Upper lobe of left lung (tissue), 6 donors: ENCODE data around the gene SLC16A8. TPM values are rescaled to one million over a fixed set of nuclear protein-coding genes. Genes with fewer than 3 reads are reported as not detected.

Source experiments
- ATAC-seq, 2 donors: fragments of 200-7000 bp; cut with Tn5 transposase; one replicate each; pipeline ENCODE4 v1.9.1; 2022; ENCODE audit warnings: mild to moderate bottlenecking in 2 of 2, moderate library complexity in 2 of 2; ENCODE audit not compliant: low FRiP score in 2 of 2
- DNase-seq, 2 donors: peaks; one replicate each; pipeline ENCODE4 v3.0.0-alpha.2; 2019 to 2020
- H3K27ac ChIP-seq, 4 donors: fragments of 200-600 bp; sonication (generic); one replicate each; pipeline ENCODE4 v1.5.1; 2016 to 2019
- H3K27me3 ChIP-seq, 4 donors: fragments of 200-600 bp; sonication (generic); one replicate each; pipeline ENCODE4 v1.5.1; 2017 to 2019
- H3K36me3 ChIP-seq, 4 donors: fragments of 200-600 bp; sonication (generic); one replicate each; pipeline ENCODE4 v1.5.1; 2016 to 2019
- H3K4me1 ChIP-seq, 4 donors: fragments of 200-600 bp; sonication (generic); one replicate each; pipeline ENCODE4 v1.5.1; 2018 to 2019
- H3K4me3 ChIP-seq, 4 donors: fragments of 200-600 bp; sonication (generic); one replicate each; pipeline ENCODE4 v1.5.1; 2017 to 2019; ENCODE audit warnings: mild to moderate bottlenecking in 2 of 4, moderate library complexity in 1 of 4
- H3K9me3 ChIP-seq, 4 donors: fragments of 200-600 bp; sonication (generic); one replicate each; pipeline ENCODE4 v1.5.1; 2018 to 2019
- CTCF ChIP-seq, 6 experiments: fragments of 450-650 bp in 4 of 6; fragments of 200-600 bp in 2 of 6; sonication (generic) in 2 of 6; IDR thresholded peaks; one replicate each; pipeline ENCODE4 v1.5.1; 2016 to 2019; ENCODE audit warnings: antibody characterized with exemption in 6 of 6
- EP300 ChIP-seq, 4 donors: sonication (generic); formaldehyde crosslinking; IDR thresholded peaks; one replicate each; pipeline ENCODE4 v1.5.1; 2017; ENCODE audit warnings: antibody characterized with exemption in 4 of 4, control low read depth in 2 of 4
- POLR2A ChIP-seq, 4 donors: fragments of 450-650 bp; IDR thresholded peaks; one replicate each; pipeline ENCODE4 v1.5.1; 2016 to 2017; ENCODE audit warnings: antibody characterized with exemption in 4 of 4, mild to moderate bottlenecking in 2 of 4
- POLR2AphosphoS5 ChIP-seq, 2 donors: sonication (generic); formaldehyde crosslinking; IDR thresholded peaks; one replicate each; pipeline ENCODE4 v1.5.1; 2017; ENCODE audit warnings: antibody characterized with exemption in 2 of 2
- WGBS, 2 donors: methylation state at CpG; one replicate each; pipeline ENCODE4 v1.1.5; 2017 to 2018; 5-methylcytosine and 5-hydroxymethylcytosine counted together
- total RNA-seq, 6 donors: library from RNA; depleted of rRNA in 4 of 6; stranded (reverse); fragments of >200 nt in 4 of 6; gene quantifications; one replicate each; pipeline versions ENCODE4 v1.1.0 to v1.2.1, GENCODE V29; 2016 to 2021
- donor health status: DM: no; HTN: no; CAD: no; lungs with moderate emphysema.
- donor health status: DM: no; HTN: yes; CAD: no; lungs with severe emphysema.

SLC16A8 gene
- total RNA-seq, 6 donors from 2014 or later: 0.26 to 6.3 (median 0.73) TPM; not detected in 2

GRCh38 chr22:38032681-38033521, 51.1 kb downstream of the SLC16A8 start:
- Histone ChIP-seq H3K4me1 (peaks cover 20 to 26% (median 22%) of the 10 kb centered on the region in 4 donors), H3K27me3 (no peaks in the 10 kb centered on the region), H3K9me3 (no peaks in the 10 kb centered on the region), H3K27ac (peak overlapping the region in 3 of 4 donors; percentile 77 to 82 (median 79)), H3K4me3 (no peak overlapping the region), H3K36me3 (no peaks in the 10 kb centered on the region)
- ATAC-seq: no peak
- WGBS, 2 donors: 82 to 84% methylated on average over 13 to 18 of the region's 19 CpGs
- no peak for DNase-seq
- TF ChIP-seq CTCF (IDR thresholded peaks at IDR 0.05) (no peak), EP300 (IDR thresholded peaks at IDR 0.05) (no peak), POLR2AphosphoS5 (IDR thresholded peaks at IDR 0.05) (no peak), POLR2A (IDR thresholded peaks at IDR 0.05) (no peak)

- no peak overlapping the region for H3K4me3 ChIP-seq
- WGBS, 2 donors: 91 to 92% methylated on average over 12 of the region's 12 CpGs
- ATAC-seq: no peak
- no peaks in the 10 kb centered on the region for H3K36me3 ChIP-seq
- H3K4me1 ChIP-seq: peaks cover 20 to 26% (median 22%) of the 10 kb centered on the region in 4 donors
- DNase-seq: peak in 1 of 2 donors; percentile 63
- no peaks in the 10 kb centered on the region for H3K9me3 ChIP-seq
- H3K27ac ChIP-seq: no peak overlapping the region
- H3K27me3 ChIP-seq: no peaks in the 10 kb centered on the region
- no peak for TF ChIP-seq POLR2A (IDR thresholded peaks at IDR 0.05)
- TF ChIP-seq EP300 (IDR thresholded peaks at IDR 0.05): no peak
- TF ChIP-seq POLR2AphosphoS5 (IDR thresholded peaks at IDR 0.05): no peak
- no peak for TF ChIP-seq CTCF (IDR thresholded peaks at IDR 0.05)
Observed at GRCh38 chr22:38031491-38031890, 52.5 kb downstream of the SLC16A8 start.

GRCh38 chr22:38030311-38031133, 53.5 kb downstream of the SLC16A8 start:
- WGBS, 2 donors: 76 to 81% methylated on average over 13 to 15 of the region's 16 CpGs

DNA sequence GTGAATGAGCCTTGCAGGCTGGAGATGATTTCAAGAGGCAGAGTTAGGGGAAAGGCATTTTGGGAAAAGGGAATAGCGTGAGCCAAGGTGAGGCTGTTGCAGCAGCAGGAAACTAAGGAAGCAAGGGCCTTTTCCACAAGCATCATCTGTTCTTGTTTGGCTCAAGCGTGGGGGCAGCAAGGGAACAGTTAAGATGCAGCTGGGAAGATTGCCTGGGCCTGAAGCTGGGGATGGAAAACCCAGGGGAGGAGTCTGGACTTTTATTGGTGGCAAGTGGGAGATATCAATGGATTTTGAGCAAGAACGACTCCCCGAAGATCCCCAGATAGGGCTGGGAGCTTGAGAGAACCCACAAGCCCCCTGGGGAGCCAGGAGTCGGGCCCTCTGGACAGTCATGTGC, 54.1 kb downstream of the SLC16A8 start:
- peaks cover 20 to 26% (median 21%) of the 10 kb centered on the region in 4 donors for H3K4me1 ChIP-seq
- TF ChIP-seq EP300 (IDR thresholded peaks at IDR 0.05) (no peak), CTCF (IDR thresholded peaks at IDR 0.05) (no peak), POLR2AphosphoS5 (IDR thresholded peaks at IDR 0.05) (no peak), POLR2A (IDR thresholded peaks at IDR 0.05) (no peak)
- no peak overlapping the region for H3K27ac ChIP-seq
- DNase-seq (no peak), ATAC-seq (no peak)
- no peaks in the 10 kb centered on the region for H3K27me3 ChIP-seq
- no peaks in the 10 kb centered on the region for H3K36me3 ChIP-seq
- WGBS, 2 donors: 85 to 90% methylated on average over 5 of the region's 5 CpGs
- no peak overlapping the region for H3K4me3 ChIP-seq
- no peaks in the 10 kb centered on the region for H3K9me3 ChIP-seq

More at GRCh38 chr22:38030311-38031133, 53.5 kb downstream of the SLC16A8 start:
- no peak overlapping the region for H3K27ac ChIP-seq
- TF ChIP-seq POLR2A (IDR thresholded peaks at IDR 0.05) (no peak), EP300 (IDR thresholded peaks at IDR 0.05) (no peak), POLR2AphosphoS5 (IDR thresholded peaks at IDR 0.05) (no peak), CTCF (IDR thresholded peaks at IDR 0.05) (no peak)
- no peak overlapping the region for H3K4me3 ChIP-seq
- H3K27me3 ChIP-seq: no peaks in the 10 kb centered on the region
- H3K36me3 ChIP-seq: no peaks in the 10 kb centered on the region
- H3K4me1 ChIP-seq: peaks cover 20 to 26% (median 22%) of the 10 kb centered on the region in 4 donors
- DNase-seq (no peak), ATAC-seq (no peak)
- no peaks in the 10 kb centered on the region for H3K9me3 ChIP-seq
